ENCODE data around the gene MUTYH. TPM values are rescaled to one million over a fixed set of nuclear protein-coding genes. Genes with fewer than 3 reads are reported as not detected.

Gene MUTYH
- total RNA-seq, 2 donors from 2014 or later = 15.2 to 27.4 TPM

- TF ChIP-seq CTCF (IDR thresholded peaks at IDR 0.05) = no peak
Measured at GRCh38 chr1:45353685-45354084, 13.4 kb upstream of the MUTYH start.

GRCh38 chr1:45351508-45351907 lies 11.3 kb upstream of the MUTYH start:
- TF ChIP-seq CTCF (IDR thresholded peaks at IDR 0.05) = no peak
- Histone ChIP-seq H3K36me3 (peaks cover 3% of the 10 kb centered on the region), H3K27ac (no peak overlapping the region), H3K9me3 (no peaks in the 10 kb centered on the region), H3K4me1 (ENCODE audit: control insufficient read depth in 1 of 2, low read depth in 2 of 2) (peaks cover 9 to 21% of the 10 kb centered on the region in 2 donors), H3K4me3 (no peak overlapping the region), H3K27me3 (replicated peaks; ENCODE audit: insufficient read depth) (no peaks in the 10 kb centered on the region)
- no peak for DNase-seq (ENCODE audit: low spot score)
- ATAC-seq (ENCODE audit: insufficient number of reproducible peaks, low FRiP score, low read depth) = no peak

More at GRCh38 chr1:45353685-45354084, 13.4 kb upstream of the MUTYH start:
- Histone ChIP-seq H3K27ac (no peak overlapping the region), H3K9me3 (no peaks in the 10 kb centered on the region), H3K4me1 (ENCODE audit: control insufficient read depth in 1 of 2, low read depth in 2 of 2) (peaks cover 2 to 9% of the 10 kb centered on the region in 2 donors), H3K36me3 (peaks cover 3% of the 10 kb centered on the region), H3K27me3 (replicated peaks; ENCODE audit: insufficient read depth) (no peaks in the 10 kb centered on the region), H3K4me3 (no peak overlapping the region)
- no peak for DNase-seq (ENCODE audit: low spot score)
- ATAC-seq (ENCODE audit: insufficient number of reproducible peaks, low FRiP score, low read depth) = no peak

- peaks cover 9 to 21% of the 10 kb centered on the region in 2 donors for H3K4me1 ChIP-seq (ENCODE audit: control insufficient read depth in 1 of 2, low read depth in 2 of 2)
- H3K9me3 ChIP-seq = no peaks in the 10 kb centered on the region
- H3K4me3 ChIP-seq = no peak overlapping the region
- DNase-seq (ENCODE audit: low spot score) (no peak), ATAC-seq (ENCODE audit: insufficient number of reproducible peaks, low FRiP score, low read depth) (no peak)
- TF ChIP-seq CTCF (IDR thresholded peaks at IDR 0.05) = no peak
- peaks cover 6% of the 10 kb centered on the region for H3K36me3 ChIP-seq
- peak overlapping the region; percentile 24 to 56 for H3K27ac ChIP-seq
- no peaks in the 10 kb centered on the region for H3K27me3 ChIP-seq (replicated peaks; ENCODE audit: insufficient read depth)
Measured at GRCh38 chr1:45348966-45349677, 8.9 kb upstream of the MUTYH start.

- peaks cover 8% of the 10 kb centered on the region for H3K36me3 ChIP-seq
- DNase-seq (ENCODE audit: low spot score) = no peak
- no peak overlapping the region for H3K4me3 ChIP-seq
- TF ChIP-seq CTCF (IDR thresholded peaks at IDR 0.05) = no peak
- ATAC-seq (ENCODE audit: insufficient number of reproducible peaks, low FRiP score, low read depth) = no peak
- peak overlapping the region; percentile 24 to 56 for H3K27ac ChIP-seq
- H3K9me3 ChIP-seq = no peaks in the 10 kb centered on the region
- peaks cover 9 to 21% of the 10 kb centered on the region in 2 donors for H3K4me1 ChIP-seq (ENCODE audit: control insufficient read depth in 1 of 2, low read depth in 2 of 2)
- no peaks in the 10 kb centered on the region for H3K27me3 ChIP-seq (replicated peaks; ENCODE audit: insufficient read depth)
Measured at GRCh38 chr1:45348609-45348965, 8.3 kb upstream of the MUTYH start.

GRCh38 chr1:45348020-45348419 lies 7.8 kb upstream of the MUTYH start:
- no peak for TF ChIP-seq CTCF (IDR thresholded peaks at IDR 0.05)
- ATAC-seq (ENCODE audit: insufficient number of reproducible peaks, low FRiP score, low read depth) = no peak
- H3K27ac ChIP-seq = peak overlapping the region; percentile 24 to 56

More at GRCh38 chr1:45348020-45348419, 7.8 kb upstream of the MUTYH start:
- Histone ChIP-seq H3K4me3 (no peak overlapping the region), H3K4me1 (ENCODE audit: control insufficient read depth in 1 of 2, low read depth in 2 of 2) (peaks cover 9 to 21% of the 10 kb centered on the region in 2 donors), H3K9me3 (no peaks in the 10 kb centered on the region), H3K36me3 (peaks cover 11% of the 10 kb centered on the region), H3K27me3 (replicated peaks; ENCODE audit: insufficient read depth) (no peaks in the 10 kb centered on the region)
- no peak for DNase-seq (ENCODE audit: low spot score)

Data from thoracic aorta (tissue), 2 donors.